Panc1 (cell line): ENCODE results near the gene KIF3B. TPM values are rescaled to one million over a fixed set of nuclear protein-coding genes. Genes with fewer than 3 reads are reported as not detected.

ENCODE experiments used
- ATAC-seq: fragments of 200-7000 bp; cut with Tn5 transposase; 2 replicates; pipeline ENCODE4 v1.9.1; 2020; ENCODE audit warnings: mild to moderate bottlenecking, moderate library complexity
- BruUV-seq: library from RNA; stranded (reverse); fragments of 400-500 nt; replicated peaks from 2 replicates; lab custom pipeline; 2021; lab: Mats Ljungman, UMichigan
- CTCF ChIA-PET: fragments of 300-600 bp; sonication (Branson Sonifier 250); formaldehyde crosslinking; loops from one replicate; lab custom pipeline; 2022; ENCODE audit warnings: antibody characterized with exemption; lab: Charles Lee
- POLR2A ChIA-PET: fragments of 300-600 bp; sonication (Branson Sonifier 250); formaldehyde crosslinking; loops from one replicate; lab custom pipeline; 2022; ENCODE audit warnings: antibody characterized with exemption; lab: Charles Lee
- DNase-seq: peaks from one replicate; pipeline ENCODE4 v3.0.0-alpha.2; 2010; ENCODE audit warnings: low read depth, low spot score
- H3K27ac ChIP-seq: 2 replicates; pipeline ENCODE4 v1.5.1; 2011; ENCODE audit warnings: mild to moderate bottlenecking, low read length, inconsistent platforms
- H3K27me3 ChIP-seq: fragments of 200-500 bp; sonication (Bioruptor generic); 2 replicates; pipeline ENCODE4 v1.6.0; 2014; ENCODE audit warnings: low read length, inconsistent platforms; ENCODE audit not compliant: control insufficient read depth, insufficient read depth
- H3K36me3 ChIP-seq: fragments of 200-500 bp; sonication (Bioruptor generic); 2 replicates; pipeline ENCODE4 v1.5.1; 2014; ENCODE audit warnings: inconsistent platforms, mild to moderate bottlenecking, low read length, moderate library complexity; ENCODE audit not compliant: control insufficient read depth, insufficient read depth
- H3K4me1 ChIP-seq: 2 replicates; pipeline ENCODE4 v1.5.1; 2011; ENCODE audit warnings: inconsistent platforms, mild to moderate bottlenecking, low read length, moderate library complexity; ENCODE audit not compliant: control insufficient read depth, insufficient read depth
- H3K4me3 ChIP-seq, 2 experiments: 2 replicates each; pipeline ENCODE4 v1.5.1; 2011 to 2012; ENCODE audit warnings: low read depth in 2 of 2, low read length in 2 of 2, mild to moderate bottlenecking in 2 of 2, inconsistent platforms in 1 of 2, moderate library complexity in 1 of 2
- H3K9me3 ChIP-seq: fragments of 200-500 bp; sonication (Bioruptor generic); 2 replicates; pipeline ENCODE4 v1.5.1; 2014; ENCODE audit warnings: low read depth, mild to moderate bottlenecking, inconsistent platforms, low read length, moderate library complexity; ENCODE audit not compliant: control insufficient read depth, insufficient read depth
- POLR2AphosphoS5 ChIP-seq: IDR thresholded peaks from 2 replicates; pipeline ENCODE4 v1.6.1; 2012; ENCODE audit warnings: mild to moderate bottlenecking, low read depth, low read length, moderate library complexity
- REST ChIP-seq, 2 experiments: IDR thresholded peaks; 2 replicates each; pipeline ENCODE4 v1.6.1; 2011 to 2012; ENCODE audit warnings: low read depth in 2 of 2, control low read depth in 1 of 2, low read length in 1 of 2, mild to moderate bottlenecking in 1 of 2, moderate library complexity in 1 of 2; ENCODE audit not compliant: insufficient read depth in 1 of 2
- SIN3A ChIP-seq: IDR thresholded peaks from 2 replicates; pipeline ENCODE4 v1.6.1; 2012; ENCODE audit warnings: low read depth, mild to moderate bottlenecking, low read length, moderate library complexity, borderline replicate concordance; ENCODE audit not compliant: insufficient read depth
- TCF7L2 ChIP-seq: IDR thresholded peaks from 2 replicates; pipeline ENCODE4 v1.6.1; 2011; ENCODE audit warnings: mild to moderate bottlenecking, low read depth, low read length, inconsistent platforms
- in situ Hi-C: cut with HindIII; loops from 2 replicates; pipeline ENCODE4 v1.10.0; 2016; ENCODE audit warnings: low sequenced_read_pairs, low pct_unique_long_range_greater_than_20kb
- intact Hi-C: fragments of 100-400 bp; cut with micrococcal nuclease; formaldehyde crosslinking; loops from one replicate; pipeline ENCODE4 v1.10.0; 2022; ENCODE audit not compliant: unreplicated experiment
- total RNA-seq: library from RNA; stranded (reverse); gene quantifications from one replicate; pipeline ENCODE4 v1.2.1, GENCODE V29; 2021; ENCODE audit not compliant: unreplicated experiment
- TF ChIP-seq, protein P1 (sequence below): fragments of 450-650 bp; IDR thresholded peaks from 2 replicates; pipeline ENCODE4 v1.5.1; 2017; ENCODE audit warnings: mild to moderate bottlenecking

The KIF3B gene
- total RNA-seq, 1 experiment from 2014 or later: 67.8 TPM

DNA sequence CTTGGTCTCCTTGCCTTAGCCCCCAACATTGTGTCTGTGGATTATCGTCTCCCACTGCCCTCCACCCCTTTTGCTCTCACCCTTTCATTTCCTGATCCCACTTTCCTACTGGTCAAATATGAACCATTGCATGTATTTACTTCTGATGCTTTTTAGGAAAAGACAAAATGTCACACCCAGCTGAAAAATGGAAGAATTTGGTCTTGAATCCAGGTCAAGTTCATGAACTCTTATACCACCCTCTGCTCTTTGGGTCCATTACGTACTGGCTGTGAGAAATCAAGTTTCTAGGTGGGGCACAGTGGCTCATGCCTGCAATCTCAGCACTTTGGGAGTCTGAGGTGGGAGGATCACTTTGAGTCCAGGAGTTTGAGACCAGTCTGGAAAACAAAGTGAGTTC, 15.8 kb upstream of the KIF3B start:
- in situ Hi-C loops: no loop called here
- Histone ChIP-seq H3K27ac (no peak overlapping the region), H3K27me3 (no peaks in the 10 kb centered on the region), H3K4me3 (no peak overlapping the region), H3K9me3 (no peaks in the 10 kb centered on the region), H3K36me3 (no peaks in the 10 kb centered on the region), H3K4me1 (0 out of 2 replicates have a peak, but pooled peaks cover 2% of the 10 kb centered on the region)
- POLR2A ChIA-PET: interaction anchor here (0.5 kb wide), 1 partner anchor 22 kb away, joined by 3 read pairs; no protein-coding TSS in a partner anchor
- DNase-seq (no peak), ATAC-seq (no peak)
- no TSS peak for BruUV-seq
- no peak for TF ChIP-seq TCF7L2
- TF ChIP-seq, protein P1, sequence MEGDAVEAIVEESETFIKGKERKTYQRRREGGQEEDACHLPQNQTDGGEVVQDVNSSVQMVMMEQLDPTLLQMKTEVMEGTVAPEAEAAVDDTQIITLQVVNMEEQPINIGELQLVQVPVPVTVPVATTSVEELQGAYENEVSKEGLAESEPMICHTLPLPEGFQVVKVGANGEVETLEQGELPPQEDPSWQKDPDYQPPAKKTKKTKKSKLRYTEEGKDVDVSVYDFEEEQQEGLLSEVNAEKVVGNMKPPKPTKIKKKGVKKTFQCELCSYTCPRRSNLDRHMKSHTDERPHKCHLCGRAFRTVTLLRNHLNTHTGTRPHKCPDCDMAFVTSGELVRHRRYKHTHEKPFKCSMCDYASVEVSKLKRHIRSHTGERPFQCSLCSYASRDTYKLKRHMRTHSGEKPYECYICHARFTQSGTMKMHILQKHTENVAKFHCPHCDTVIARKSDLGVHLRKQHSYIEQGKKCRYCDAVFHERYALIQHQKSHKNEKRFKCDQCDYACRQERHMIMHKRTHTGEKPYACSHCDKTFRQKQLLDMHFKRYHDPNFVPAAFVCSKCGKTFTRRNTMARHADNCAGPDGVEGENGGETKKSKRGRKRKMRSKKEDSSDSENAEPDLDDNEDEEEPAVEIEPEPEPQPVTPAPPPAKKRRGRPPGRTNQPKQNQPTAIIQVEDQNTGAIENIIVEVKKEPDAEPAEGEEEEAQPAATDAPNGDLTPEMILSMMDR: no peak
- no peak for TF ChIP-seq POLR2AphosphoS5
- no peak for TF ChIP-seq SIN3A
- no peak for TF ChIP-seq REST (IDR thresholded peaks at IDR 0.05; ENCODE audit: insufficient read depth in 1 of 2, low read depth in 2 of 2, low read length in 1 of 2)
- CTCF ChIA-PET: no interaction called here
- intact Hi-C loops: no loop called here

DNA sequence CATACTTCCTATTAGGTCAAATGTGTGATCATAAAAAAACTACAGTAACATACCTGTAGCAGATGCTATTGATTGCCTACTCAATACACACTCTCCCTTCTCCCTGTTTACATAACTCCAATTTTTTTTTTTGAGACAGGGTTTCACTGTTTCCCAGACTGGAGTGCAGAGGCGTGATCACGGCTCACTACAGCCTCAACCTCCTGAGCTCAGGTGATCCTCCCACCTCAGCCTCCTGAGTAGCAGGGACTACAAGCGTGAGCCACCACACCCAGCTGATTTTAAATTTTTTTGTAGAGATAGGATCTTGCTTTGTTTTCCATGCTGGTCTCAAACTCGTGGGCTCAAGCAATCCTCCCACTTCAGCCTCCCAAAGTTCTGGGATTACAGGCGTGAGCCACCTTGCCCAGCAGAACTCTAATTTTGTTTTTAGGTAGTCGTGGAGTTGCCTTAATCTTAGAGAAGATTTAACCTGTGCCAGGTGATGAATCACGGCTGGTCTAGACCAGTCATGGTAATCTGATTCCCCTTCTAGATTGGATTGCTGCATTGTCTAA, 14.0 kb upstream of the KIF3B start:
- CTCF ChIA-PET: interaction anchor here (0.6 kb wide), 1 partner anchor 12 kb away, joined by 7 read pairs; no protein-coding TSS in a partner anchor
- POLR2A ChIA-PET: interaction anchor here (0.7 kb wide), 1 partner anchor 33 kb away, joined by 3 read pairs; no protein-coding TSS in a partner anchor
- in situ Hi-C loops (no loop called here), intact Hi-C loops (no loop called here)
- no peaks in the 10 kb centered on the region for H3K36me3 ChIP-seq
- TF ChIP-seq REST (IDR thresholded peaks at IDR 0.05; ENCODE audit: insufficient read depth in 1 of 2, low read depth in 2 of 2, low read length in 1 of 2): no peak
- TF ChIP-seq, protein P1: no peak
- TF ChIP-seq TCF7L2: no peak
- no peak for DNase-seq
- H3K9me3 ChIP-seq: no peaks in the 10 kb centered on the region
- no TSS peak for BruUV-seq
- H3K4me1 ChIP-seq: no peaks in the 10 kb centered on the region
- no peak for ATAC-seq
- H3K27me3 ChIP-seq: no peaks in the 10 kb centered on the region
- H3K27ac ChIP-seq: no peak overlapping the region
- no peak overlapping the region for H3K4me3 ChIP-seq
